Stimulated activated CD8-positive, alpha-beta memory T cell treated with anti-CD3 and anti-CD28 coated beads, Interleukin-7, amount 100 ng/mL, for 24 hours (primary cell): ENCODE results near the gene STAT4.

Experiments
- DNase-seq: peaks from one replicate; pipeline ENCODE4 v3.0.0-alpha.2; 2020; ENCODE audit warnings: low read depth

Gene STAT4

DNA sequence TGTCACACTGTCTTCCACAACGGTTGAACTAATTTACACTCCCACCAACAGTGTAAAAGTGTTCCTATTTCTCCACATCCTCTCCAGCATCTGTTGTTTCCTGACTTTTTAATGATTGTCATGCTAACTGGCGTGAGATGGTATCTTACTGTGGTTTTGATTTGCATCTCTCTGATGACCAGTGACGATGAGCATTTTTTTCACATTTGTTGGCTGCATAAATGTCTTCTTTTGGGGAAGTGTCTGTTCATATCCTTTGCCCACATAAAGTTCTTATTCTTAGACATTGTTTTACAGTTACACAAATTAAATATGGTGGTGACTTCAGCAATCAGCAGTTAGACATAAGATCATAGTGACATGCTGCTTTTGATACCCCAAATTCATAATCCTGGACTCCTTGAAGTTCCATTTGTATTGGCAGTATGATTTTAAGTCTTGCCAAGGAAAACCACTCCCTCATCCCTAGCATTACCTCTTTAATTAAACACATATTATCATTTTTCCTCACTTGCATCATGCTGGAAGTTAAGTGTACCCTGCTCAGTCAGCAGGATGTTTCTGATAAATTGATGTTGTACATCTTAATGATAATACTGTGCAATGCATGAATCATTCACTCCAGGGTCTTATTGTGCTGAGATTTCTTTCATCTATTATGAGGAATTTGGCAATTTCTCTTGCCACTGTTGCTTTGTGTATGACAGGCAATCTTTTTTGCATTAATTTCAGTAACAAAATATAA is 69.2 kb downstream of the STAT4 start:
- DNase-seq: no peak

DNA sequence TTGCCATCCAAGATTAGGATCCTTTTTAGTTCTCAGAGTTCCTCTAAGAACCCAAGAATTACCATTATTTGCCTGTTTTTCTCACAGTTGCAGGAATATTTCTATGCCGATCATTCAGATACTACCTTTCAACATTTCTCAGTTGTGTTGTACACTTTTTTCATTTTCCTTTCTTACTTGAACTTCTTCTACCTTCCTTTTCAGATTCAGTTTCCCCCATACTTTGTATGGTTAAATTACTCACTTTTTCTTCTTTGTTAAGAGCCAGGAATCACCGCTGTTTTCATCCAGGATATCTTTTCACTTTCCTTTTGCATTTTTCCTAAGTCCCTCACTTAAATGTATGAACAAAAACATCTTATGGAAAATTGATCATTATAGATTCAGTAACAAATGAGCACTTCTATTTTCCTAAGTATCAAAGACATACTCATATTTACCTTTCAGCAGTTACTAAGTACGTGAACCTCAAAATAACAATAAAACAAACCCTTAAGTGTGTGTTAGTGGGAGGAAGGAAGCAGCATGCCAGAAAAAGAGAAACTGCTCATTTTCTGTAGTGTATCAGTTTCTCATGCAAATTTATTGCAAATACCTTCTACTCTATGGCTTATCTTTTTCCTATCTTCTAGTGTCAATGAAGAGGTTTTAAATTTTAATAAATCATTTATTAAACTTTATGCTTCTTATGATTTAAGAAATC is 72.5 kb downstream of the STAT4 start:
- DNase-seq: no peak

GRCh38 chr2:191070276-191070675 is 80.5 kb downstream of the STAT4 start:
- DNase-seq: no peak

- DNase-seq: no peak
These were observed 81.2 kb downstream of the STAT4 start for GRCh38 chr2:191069606-191070005.

GRCh38 chr2:191066919-191067233 is 83.9 kb downstream of the STAT4 start:
- no peak for DNase-seq

GRCh38 chr2:191066197-191066918 is 84.4 kb downstream of the STAT4 start:
- DNase-seq: no peak

DNA sequence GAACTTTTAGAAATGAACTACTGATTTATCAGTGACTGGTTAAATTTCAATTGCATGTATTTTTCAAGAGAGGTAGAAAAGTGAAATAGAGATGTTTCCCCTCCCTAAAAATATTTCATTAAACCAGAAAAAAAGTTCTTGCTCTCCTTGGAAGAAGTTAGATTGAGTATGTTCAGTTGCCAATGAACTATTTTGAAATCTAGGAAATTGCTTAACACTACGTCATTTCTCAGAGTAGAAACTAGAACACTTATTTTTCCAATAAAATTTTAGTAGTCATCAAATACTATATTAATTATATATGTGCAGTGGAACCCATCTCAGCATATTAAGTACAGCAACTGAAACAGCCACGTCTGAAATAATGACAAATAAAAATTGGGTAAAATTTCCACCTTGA is 85.0 kb downstream of the STAT4 start:
- no peak for DNase-seq

GRCh38 chr2:191064590-191064989 is 86.2 kb downstream of the STAT4 start:
- no peak for DNase-seq

DNA sequence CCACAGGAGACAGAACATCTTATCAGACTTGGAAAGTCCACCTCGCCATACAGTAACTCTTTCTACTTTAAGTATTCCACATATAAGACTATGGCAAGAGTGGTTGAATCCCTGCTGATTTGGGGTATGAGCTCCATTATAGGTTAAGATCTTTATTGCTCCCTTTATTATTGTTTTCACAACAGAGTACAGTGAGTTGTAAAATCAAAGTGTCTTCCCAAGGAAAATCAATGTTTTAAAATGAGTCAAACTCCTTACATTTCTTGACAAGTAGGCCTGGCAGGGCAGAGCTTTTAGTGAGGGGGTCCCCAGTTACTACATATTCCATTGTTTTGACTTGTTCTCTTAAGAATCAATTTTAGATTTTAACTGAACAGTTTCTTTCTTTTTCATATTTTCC is 87.2 kb downstream of the STAT4 start:
- no peak for DNase-seq

- no peak for DNase-seq
These were observed 89.3 kb downstream of the STAT4 start for GRCh38 chr2:191061381-191061980.

- DNase-seq: no peak
These were observed 91.5 kb downstream of the STAT4 start for GRCh38 chr2:191059308-191059707.

- no peak for DNase-seq
These were observed 94.6 kb downstream of the STAT4 start for GRCh38 chr2:191056228-191056627.

GRCh38 chr2:191053256-191053655 is 97.5 kb downstream of the STAT4 start:
- DNase-seq: no peak

DNA sequence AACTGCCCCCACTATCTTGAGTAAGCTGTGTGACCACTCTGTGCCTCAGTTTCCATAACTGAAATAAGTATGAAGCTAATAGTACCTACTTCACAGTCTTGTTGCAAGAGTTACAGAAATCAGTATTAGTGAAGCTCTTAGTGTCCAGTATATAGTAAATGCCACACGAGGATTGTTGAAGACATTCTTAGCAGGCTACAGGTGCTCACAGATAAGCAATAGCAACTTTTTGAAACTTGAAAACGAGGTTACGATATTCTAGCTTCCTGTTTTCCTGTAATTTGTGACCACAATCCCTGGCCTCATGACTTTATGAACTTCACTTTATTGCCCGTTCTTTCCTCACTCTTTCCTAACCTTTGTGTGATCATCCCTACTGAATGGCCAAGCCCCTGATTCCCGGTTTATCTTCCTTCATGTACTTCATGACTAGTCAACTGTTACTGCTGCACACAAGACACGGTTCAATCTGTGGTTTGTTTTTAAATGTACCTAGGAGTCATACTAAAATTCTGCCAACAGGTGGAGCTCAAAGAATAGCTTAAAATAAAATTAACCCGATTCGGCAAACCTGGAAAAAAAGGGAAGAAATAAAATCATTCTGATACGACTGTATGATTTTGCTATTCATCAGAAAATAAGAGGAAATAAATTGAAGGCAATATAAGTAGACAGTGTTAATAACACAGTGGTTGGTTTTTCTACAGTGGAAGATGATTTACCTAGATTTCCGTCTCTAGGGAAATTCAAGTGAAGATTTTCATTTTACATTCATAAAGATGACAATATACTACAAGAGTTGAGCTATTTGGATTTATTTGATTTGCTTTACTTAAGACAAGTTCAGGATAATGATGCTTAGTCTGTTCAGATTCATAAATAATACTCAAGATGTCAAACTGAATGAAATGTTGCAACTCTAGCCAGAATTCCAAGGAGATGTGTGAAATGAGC is 98.7 kb downstream of the STAT4 start:
- DNase-seq: no peak

DNA sequence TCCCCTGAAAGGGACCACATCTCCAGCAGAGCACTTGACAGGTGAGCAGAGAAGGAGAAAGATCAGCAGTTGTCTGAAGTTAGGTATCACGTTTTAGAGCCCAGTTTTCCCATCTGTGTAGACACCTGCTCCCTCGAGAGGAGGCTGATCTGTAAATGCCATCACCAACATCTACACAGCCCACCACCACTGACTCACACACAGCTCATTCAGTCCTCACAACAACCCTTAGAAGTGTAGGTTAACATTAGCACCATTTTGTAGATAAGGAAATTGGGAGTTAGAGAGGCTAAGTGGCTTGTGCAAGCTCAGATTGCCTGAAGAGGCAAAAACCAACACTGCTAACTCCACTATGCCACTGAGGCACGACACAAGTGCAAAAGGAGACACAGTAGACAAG is 99.6 kb downstream of the STAT4 start:
- DNase-seq: no peak

DNA sequence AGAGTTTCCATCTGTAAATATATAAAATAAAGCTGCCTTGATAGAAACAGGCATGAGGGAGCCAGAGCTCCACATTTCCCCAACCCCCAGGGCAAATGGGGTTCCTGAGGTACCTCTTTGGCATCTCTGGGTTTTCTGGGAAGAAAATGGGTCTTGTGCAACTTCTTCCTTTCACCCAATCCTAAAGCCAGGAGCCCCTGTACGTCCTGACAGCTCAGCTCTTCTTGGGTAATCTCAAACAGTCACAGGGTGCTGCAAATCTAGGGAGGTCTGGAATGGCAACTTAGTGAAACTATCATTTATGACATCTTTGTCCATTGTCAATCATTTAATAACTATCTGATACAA is 100.2 kb downstream of the STAT4 start:
- DNase-seq: no peak

- no peak for DNase-seq
These were observed 100.8 kb downstream of the STAT4 start for GRCh38 chr2:191049728-191050639.

DNA sequence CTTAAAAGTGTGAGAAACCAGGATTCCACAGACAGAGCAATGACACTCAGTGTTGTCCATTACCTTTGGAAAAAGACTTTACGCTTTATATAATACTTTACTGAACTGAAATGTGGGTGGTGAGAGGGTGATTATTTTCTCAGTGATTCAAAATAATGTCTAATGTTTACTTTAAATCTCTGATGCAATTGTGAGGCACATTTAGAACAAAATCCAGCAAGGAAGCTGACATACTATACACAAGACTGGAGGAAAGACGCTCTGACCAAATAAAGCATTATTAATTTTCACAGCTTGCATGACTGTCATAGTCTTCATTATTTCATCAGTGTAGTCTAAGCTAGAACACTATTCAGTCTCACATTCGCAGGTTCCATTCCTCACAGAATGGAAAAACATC is 102.7 kb downstream of the STAT4 start:
- DNase-seq: no peak

- no peak for DNase-seq
These were observed 105.7 kb downstream of the STAT4 start for GRCh38 chr2:191045141-191045540.

- no peak for DNase-seq
These were observed 107.4 kb downstream of the STAT4 start for GRCh38 chr2:191043438-191043837.
